Retinal pigment epithelial cell (primary cell): Measurements from ENCODE around the gene COX6B2.

Experiments
- DNase-seq: peaks from one replicate; pipeline ENCODE4 v3.0.0-alpha.2; 2010; ENCODE audit warnings: low read depth
- H3K4me3 ChIP-seq: 2 replicates; pipeline ENCODE4 v1.5.1; 2011; ENCODE audit warnings: mild to moderate bottlenecking, low read length, control low read depth, moderate library complexity
- TF ChIP-seq, protein P1 (sequence below): conservative IDR thresholded peaks from 2 replicates; pipeline ENCODE4 v1.5.1; 2011; ENCODE audit warnings: low read depth, low read length, control low read depth, inconsistent platforms

COX6B2 gene

DNA sequence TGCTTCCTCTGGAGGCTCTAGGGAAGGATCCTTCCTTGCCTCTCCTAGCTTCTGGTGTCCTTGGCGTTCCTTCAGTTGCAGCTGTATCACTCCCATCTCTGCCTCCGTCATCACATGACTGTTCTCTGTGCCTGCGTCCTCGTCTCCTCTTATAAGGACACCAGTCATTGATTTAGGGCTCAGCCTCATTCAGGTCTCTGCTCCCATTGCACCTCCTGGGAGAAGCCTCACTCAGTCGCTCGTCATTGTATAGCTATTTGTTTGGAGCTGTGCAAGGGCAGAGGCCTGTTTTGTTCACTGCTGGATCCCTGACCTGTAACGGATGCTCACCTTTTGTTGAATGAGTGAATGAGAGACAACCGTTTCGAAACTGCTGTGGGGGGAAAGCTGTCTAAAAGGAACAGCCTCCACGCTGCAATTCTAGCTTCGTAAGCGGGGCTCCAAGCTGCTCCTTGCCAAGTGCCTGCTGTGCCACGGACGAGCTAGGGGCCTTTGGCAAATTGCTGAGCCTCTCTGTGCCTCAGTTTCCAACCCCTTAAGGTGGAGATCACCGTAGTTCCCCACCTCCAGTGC is 53.5 kb downstream of the COX6B2 start:
- no peak for DNase-seq
- TF ChIP-seq, protein P1, sequence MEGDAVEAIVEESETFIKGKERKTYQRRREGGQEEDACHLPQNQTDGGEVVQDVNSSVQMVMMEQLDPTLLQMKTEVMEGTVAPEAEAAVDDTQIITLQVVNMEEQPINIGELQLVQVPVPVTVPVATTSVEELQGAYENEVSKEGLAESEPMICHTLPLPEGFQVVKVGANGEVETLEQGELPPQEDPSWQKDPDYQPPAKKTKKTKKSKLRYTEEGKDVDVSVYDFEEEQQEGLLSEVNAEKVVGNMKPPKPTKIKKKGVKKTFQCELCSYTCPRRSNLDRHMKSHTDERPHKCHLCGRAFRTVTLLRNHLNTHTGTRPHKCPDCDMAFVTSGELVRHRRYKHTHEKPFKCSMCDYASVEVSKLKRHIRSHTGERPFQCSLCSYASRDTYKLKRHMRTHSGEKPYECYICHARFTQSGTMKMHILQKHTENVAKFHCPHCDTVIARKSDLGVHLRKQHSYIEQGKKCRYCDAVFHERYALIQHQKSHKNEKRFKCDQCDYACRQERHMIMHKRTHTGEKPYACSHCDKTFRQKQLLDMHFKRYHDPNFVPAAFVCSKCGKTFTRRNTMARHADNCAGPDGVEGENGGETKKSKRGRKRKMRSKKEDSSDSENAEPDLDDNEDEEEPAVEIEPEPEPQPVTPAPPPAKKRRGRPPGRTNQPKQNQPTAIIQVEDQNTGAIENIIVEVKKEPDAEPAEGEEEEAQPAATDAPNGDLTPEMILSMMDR: no peak
- no peak overlapping the region for H3K4me3 ChIP-seq

DNA sequence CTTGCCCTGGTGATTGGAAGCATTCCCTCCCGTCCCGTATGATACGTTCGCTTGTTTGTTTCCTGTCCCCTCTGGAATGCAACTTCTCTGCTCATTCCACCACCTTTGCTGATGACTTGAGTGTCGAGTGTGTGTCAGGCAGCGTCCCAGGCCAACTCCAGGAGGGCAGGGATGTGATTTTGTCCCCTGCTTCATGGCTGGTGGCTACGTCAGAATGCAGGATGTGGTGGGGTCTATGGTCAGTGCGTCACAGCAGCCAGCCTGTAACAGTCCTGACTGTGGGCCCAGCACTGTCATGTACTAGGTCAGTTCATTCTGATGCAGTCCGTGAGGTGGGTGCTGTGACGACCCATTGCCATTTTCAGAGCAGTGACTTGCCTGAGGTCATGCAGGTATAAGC is 54.5 kb downstream of the COX6B2 start:
- H3K4me3 ChIP-seq: no peak overlapping the region
- TF ChIP-seq, protein P1: no peak
- DNase-seq: no peak
